Testis (tissue), 3 donors: ENCODE measurements around the gene ZGPAT. TPM values are rescaled to one million over a fixed set of nuclear protein-coding genes. Genes with fewer than 3 reads are reported as not detected.

Experiments
- DNase-seq: peaks from one replicate; pipeline ENCODE4 v3.0.0-alpha.2; 2019
- H3K27ac ChIP-seq, 2 donors: fragments of 200-600 bp; sonication (generic); one replicate each; pipeline ENCODE4 v1.5.1; 2019
- H3K27me3 ChIP-seq: fragments of 200-600 bp; sonication (generic); one replicate; pipeline ENCODE4 v1.5.1; 2019
- H3K36me3 ChIP-seq: fragments of 200-600 bp; sonication (generic); one replicate; pipeline ENCODE4 v1.5.1; 2017; ENCODE audit warnings: low read depth; ENCODE audit errors: missing control alignments
- H3K4me1 ChIP-seq: fragments of 200-600 bp; sonication (generic); one replicate; pipeline ENCODE4 v1.5.1; 2019
- H3K4me3 ChIP-seq, 2 donors: fragments of 200-600 bp; sonication (generic); one replicate each; pipeline ENCODE4 v1.5.1; 2017 to 2019
- H3K9me3 ChIP-seq: fragments of 200-600 bp; sonication (generic); one replicate; pipeline ENCODE4 v1.5.1; 2017
- CTCF ChIP-seq, 3 experiments: fragments of 450-650 bp in 2 of 3; fragments of 200-600 bp in 1 of 3; sonication (generic) in 1 of 3; IDR thresholded peaks; one replicate each; pipeline ENCODE4 v1.5.1; 2016 to 2019; ENCODE audit warnings: antibody characterized with exemption in 3 of 3, mild to moderate bottlenecking in 2 of 3, moderate library complexity in 1 of 3
- POLR2A ChIP-seq: fragments of 450-650 bp; IDR thresholded peaks from one replicate; pipeline ENCODE4 v1.6.1; 2017; ENCODE audit warnings: antibody characterized with exemption, mild to moderate bottlenecking, moderate library complexity
- WGBS, 2 donors: methylation state at CpG; one replicate each; pipeline ENCODE4 v1.1.5; 2018; 5-methylcytosine and 5-hydroxymethylcytosine counted together
- intact Hi-C: fragments of 100-400 bp; cut with DNase I; formaldehyde crosslinking; loops from one replicate; pipeline ENCODE4 v1.15.1; 2023; ENCODE audit warnings: low total_unique reads
- polyA plus RNA-seq: library from polyadenylated mRNA; stranded (reverse); fragments of 350-450 nt; fragmentation: Illumina TruSeq; extraction: RNeasy Lipid Tissue Mini Kit (QIAGEN cat#74804); gene quantifications from one replicate; pipeline ENCODE4 v1.2.3, GENCODE V29; 2014; ENCODE audit warnings: low read depth, low replicate concordance; ENCODE audit not compliant: insufficient read depth
- total RNA-seq, 2 donors: library from RNA; depleted of rRNA; stranded (reverse); fragments of >200 nt; gene quantifications; one replicate each; pipeline ENCODE4 v1.2.3, GENCODE V29; 2016

ZGPAT gene
- total and polyA plus RNA-seq, 3 donors from 2014 or later: 43.1 to 57.3 (median 53.1) TPM

- Histone ChIP-seq H3K27ac (peak overlapping the region in 1 of 2 donors; percentile 15), H3K4me1 (peaks cover 26% of the 10 kb centered on the region), H3K4me3 (no peak overlapping the region), H3K27me3 (no peaks in the 10 kb centered on the region), H3K36me3 (no peaks in the 10 kb centered on the region), H3K9me3 (no peaks in the 10 kb centered on the region)
- intact Hi-C loops: no loop called here
- no peak for DNase-seq
- TF ChIP-seq CTCF (IDR thresholded peaks at IDR 0.05) (no peak), POLR2A (no peak)
- 74 to 82% methylated on average over 12 to 26 of the region's 26 CpGs for WGBS, 2 donors
Observed at GRCh38 chr20:63745961-63746731, 38.3 kb downstream of the ZGPAT start.

- TF ChIP-seq CTCF (IDR thresholded peaks at IDR 0.05) (no peak), POLR2A (no peak)
- Histone ChIP-seq H3K27me3 (no peaks in the 10 kb centered on the region), H3K36me3 (no peaks in the 10 kb centered on the region), H3K4me1 (peaks cover 19% of the 10 kb centered on the region), H3K9me3 (no peaks in the 10 kb centered on the region), H3K4me3 (no peak overlapping the region), H3K27ac (no peak overlapping the region)
- 92 to 98% methylated on average over 10 to 47 of the region's 47 CpGs for WGBS, 2 donors
- intact Hi-C loops: no loop called here
- no peak for DNase-seq
Observed at GRCh38 chr20:63746751-63747315, 39.0 kb downstream of the ZGPAT start.

- TF ChIP-seq POLR2A (no peak), CTCF (IDR thresholded peaks at IDR 0.05) (no peak)
- Histone ChIP-seq H3K36me3 (no peaks in the 10 kb centered on the region), H3K4me1 (peaks cover 13% of the 10 kb centered on the region), H3K4me3 (no peak overlapping the region), H3K27me3 (no peaks in the 10 kb centered on the region), H3K27ac (no peak overlapping the region), H3K9me3 (no peaks in the 10 kb centered on the region)
- WGBS, 2 donors: 58 to 73% methylated on average over 8 to 11 of the region's 13 CpGs
- DNase-seq: no peak
- intact Hi-C loops: no loop called here
Observed at GRCh38 chr20:63747622-63748069, 39.8 kb downstream of the ZGPAT start.

GRCh38 chr20:63748070-63748933, 40.5 kb downstream of the ZGPAT start:
- intact Hi-C loops: no loop called here
- 66 to 81% methylated on average over 15 to 19 of the region's 20 CpGs for WGBS, 2 donors
- no peak for DNase-seq
- H3K4me1 ChIP-seq: peaks cover 7% of the 10 kb centered on the region
- no peaks in the 10 kb centered on the region for H3K9me3 ChIP-seq
- TF ChIP-seq CTCF (IDR thresholded peaks at IDR 0.05): no peak
- no peak for TF ChIP-seq POLR2A
- no peak overlapping the region for H3K4me3 ChIP-seq
- H3K27me3 ChIP-seq: no peaks in the 10 kb centered on the region
- no peaks in the 10 kb centered on the region for H3K36me3 ChIP-seq
- H3K27ac ChIP-seq: no peak overlapping the region
